Activated CD8-positive, alpha-beta memory T cell treated with anti-CD3 and anti-CD28 coated beads, Interleukin-2, amount 50 U/mL, for 24 hours (primary cell): ENCODE measurements around the gene BAHCC1.

ENCODE experiments used
- DNase-seq: peaks from one replicate; pipeline ENCODE4 v3.0.0-alpha.2; 2020; ENCODE audit errors: extremely low read depth

Gene BAHCC1

GRCh38 chr17:81386646-81387099 lies 8.6 kb upstream of the BAHCC1 start:
- no peak for DNase-seq

- no peak for DNase-seq
Measured at GRCh38 chr17:81387100-81388090, 7.9 kb upstream of the BAHCC1 start.

DNA sequence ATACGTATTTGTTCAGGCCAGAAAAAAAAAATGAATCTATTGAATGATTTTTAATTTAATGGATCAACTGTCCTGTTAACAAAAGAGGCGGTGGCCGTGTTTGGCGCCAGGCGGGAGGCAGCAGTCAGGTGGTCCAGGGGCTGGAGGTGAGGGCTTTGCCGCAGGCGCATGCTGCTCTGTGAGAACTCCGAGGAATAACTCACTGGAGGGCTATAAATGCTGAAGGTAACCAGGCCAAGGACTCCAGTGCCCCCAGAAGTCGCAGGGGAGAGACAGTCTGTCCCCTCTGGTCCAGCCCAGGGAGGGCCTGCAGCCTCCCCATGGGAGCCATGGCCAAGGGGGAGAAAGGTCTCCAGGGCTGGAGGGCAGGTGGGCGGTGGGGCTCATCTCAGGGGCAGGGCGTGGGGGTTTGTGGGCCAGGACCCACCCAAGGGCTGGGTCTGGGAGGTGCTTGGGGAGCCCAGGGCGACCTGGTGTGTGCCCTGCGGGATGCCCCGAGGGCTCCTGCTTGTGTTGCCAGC lies 7.1 kb upstream of the BAHCC1 start:
- no peak for DNase-seq

GRCh38 chr17:81388612-81389367 lies 6.5 kb upstream of the BAHCC1 start:
- DNase-seq: no peak

DNA sequence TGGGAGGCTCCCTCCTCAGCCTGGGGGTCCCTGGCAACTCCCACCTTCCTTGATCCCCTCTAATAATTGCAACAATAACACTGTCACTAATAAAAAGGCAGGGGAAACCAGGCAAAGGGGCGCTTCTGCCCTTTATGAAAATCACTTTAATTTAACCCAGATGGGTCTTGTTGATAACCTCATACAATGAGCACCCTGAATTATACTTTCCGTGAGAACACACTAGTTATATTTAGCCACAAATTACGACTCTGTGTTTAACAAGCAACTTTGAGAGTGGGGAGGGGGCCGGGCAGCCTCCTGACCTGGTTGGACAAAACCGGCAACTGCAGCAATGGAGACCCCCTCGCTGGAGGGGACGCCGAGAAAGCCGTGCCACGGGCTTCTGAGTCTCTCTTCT lies 5.7 kb upstream of the BAHCC1 start:
- no peak for DNase-seq

DNA sequence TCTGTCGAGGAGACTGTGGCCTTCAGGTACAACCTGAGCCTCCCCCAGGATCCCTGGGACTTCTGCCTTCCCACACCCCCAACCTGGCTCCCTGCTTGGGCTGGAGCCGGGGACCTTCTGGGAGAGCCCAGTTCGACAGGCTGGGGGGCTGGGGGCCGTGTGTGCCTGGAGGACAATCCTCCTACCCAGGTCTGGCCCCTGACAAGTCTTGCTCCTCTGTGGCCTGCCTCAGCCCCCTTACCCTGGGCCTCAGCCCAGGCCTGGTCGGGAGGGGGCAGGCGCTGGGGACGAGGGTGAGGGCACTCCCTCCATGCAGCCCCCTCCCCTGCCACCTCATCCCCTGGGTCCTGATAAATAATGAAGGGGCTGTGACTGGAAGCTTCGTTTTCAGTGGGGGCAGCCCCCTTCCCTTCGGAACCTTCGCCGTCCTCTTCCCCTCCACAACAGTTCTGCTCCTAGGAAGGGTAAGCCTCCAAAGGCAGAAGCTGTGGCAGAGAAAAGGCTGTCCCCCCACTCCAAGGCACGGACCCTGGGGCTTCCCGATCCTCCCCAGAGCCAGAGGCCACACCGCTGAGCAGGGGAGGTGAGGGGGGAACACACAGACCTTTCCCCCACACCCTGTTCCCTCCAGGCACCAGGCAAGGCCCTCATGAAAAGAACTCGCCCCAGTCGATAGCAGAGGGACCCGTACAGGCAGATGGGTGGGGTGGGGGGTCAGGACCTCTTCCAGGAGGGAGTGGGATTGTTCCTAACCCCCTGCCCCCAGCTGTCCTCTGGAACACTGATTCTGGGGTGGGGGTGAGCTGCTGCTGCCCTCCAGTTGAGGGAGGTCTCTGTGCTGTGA lies 5.0 kb upstream of the BAHCC1 start:
- DNase-seq: no peak

GRCh38 chr17:81390873-81391255 lies 4.4 kb upstream of the BAHCC1 start:
- DNase-seq: no peak

DNA sequence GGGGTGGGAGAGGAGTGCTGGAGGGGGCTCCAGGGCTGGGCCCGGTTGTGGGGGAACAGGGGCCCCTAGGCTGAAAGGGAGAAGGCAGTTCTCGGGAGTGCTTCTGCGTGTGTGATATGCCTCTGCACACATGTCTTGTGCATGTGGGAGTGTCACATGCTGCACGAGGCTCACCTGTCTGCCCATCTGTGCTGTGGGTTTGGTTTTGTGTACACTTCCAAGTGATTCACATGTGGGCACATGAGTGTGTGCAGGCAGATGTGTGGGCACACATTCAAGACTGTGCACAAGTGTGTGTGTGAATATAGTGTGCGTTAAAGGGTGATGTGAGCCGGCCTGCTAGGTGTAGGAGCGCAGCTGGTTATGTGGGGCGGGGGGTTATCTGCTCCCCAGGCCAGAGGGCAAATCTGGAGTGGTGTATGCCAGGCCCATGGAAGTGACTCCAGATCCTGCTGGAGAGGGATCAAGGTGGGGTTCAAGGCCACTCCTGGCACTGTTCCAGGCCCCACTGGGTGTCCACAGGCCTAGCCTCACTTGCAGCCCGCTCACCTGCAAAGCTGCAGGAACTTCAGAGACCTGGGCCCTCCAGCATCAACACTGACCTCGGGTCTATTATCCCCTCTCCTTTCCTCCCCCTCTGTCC lies 3.8 kb upstream of the BAHCC1 start:
- DNase-seq: no peak

- DNase-seq: no peak
Measured at GRCh38 chr17:81391936-81392908, 3.0 kb upstream of the BAHCC1 start.

GRCh38 chr17:81392909-81393654 lies 2.2 kb upstream of the BAHCC1 start:
- DNase-seq: no peak

DNA sequence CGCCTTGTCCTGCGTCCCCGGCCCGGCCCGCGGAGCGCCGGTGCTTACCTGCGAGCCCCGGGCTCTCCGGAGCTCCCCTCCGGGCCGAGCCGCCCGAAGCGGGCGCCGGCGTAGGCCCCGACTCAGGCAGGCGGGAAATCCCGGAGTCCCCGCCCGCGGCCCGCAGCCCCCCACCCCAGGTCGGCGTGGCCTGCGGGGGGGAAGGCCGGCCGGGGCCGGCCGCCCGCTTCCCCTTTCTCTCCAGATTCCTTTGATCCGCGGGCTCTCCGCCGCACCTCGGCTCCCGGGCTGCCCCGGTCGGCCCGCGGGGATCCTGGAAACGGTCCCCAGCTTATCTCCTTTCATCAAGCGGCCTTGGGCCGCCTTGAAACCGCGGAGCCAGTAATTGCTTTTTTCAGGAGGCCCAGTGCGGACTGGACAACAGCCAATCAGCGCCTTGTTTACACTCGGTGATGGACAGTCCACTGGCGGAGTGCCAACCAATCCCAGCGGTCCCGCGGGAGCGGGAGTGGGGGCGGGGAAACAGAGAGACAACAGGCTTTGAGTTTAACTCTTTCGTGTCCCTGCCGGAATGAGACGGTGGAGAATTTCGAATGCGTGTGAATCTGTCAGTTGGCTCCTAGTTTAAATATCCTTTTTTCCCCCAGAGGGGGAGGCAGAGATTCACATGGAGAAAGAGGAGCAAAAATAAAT lies 1.4 kb upstream of the BAHCC1 start:
- DNase-seq: peak; percentile 39

DNA sequence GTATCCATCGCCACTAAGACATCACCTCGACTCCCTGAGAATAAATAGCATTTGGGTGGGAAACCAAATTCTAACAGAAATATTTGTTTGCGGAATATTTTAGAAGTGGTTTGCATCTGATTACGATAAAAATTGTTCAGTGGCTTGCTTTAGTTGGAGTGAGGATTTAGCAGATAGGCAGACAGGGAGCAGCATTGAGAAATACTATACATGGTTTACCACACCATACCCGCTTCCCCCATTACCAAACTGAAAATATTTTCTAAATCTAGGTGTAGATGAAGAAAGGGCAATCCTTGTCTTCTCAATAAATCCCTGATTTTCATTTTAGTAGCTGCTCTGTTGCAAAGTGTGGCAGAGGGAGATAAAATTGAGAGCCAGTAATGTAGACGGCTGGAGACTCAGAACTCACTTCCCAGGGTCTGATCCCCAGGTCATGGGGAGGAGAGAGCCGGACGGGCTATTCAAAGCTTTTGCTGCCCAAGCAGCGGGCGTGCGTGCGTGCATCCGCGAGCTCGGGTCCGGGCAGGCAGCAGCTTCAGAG lies 808 bp upstream of the BAHCC1 start:
- no peak for DNase-seq

DNA sequence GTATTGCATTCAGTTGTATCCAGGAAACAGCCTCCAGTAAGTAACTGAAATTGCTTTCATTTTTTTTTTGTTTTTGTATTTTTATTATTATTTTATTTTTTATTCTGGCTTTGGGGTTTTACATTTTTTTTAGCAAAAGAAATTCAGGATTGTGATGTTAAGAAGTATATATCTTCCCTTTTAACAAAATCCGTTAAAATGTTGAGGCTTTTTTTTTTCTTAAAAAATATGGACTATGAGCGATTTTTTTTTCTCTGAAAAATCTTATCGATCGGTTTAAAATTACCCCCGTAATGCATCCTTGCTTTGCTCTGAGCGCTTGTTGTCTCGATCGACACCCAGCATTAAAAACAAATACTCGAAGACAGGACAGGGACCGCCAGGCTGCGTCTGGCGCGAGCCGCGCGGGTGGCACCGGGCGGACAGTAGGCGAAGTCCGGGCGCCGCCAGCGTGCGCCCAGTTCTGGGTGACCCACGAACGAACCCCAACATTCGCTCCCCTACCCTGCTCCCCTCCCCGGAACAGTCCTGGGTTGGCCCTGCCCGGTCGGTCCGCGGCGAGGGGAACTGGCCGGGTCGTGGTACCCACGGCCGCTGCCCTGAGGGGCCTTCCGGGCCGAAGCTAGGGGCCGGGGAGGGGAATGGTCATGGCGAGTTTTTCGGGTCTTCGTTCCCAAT lies 482 bp downstream of the BAHCC1 start:
- DNase-seq: no peak

DNA sequence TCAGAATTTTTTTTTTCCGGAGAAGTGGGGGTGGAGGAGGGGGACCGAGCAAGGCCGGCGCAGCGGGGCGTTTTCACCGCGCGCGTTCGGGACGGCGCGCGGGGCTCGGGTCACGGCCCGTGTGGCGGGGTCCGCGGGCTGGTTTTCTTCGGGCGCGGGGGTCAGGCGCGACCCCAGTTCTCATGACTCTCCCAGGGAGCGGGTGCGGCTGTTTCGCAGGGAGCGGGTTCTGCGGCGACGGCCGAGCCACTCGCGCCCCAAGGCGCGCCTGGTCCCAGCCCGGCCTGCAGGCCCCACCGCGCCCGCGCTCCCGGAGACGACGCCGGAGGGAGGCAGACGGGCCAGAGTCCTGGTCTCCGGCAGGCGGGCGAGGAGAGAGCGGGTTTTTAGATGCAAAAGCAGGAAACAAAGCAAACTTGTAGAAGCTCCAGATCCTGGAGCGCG lies 1.0 kb downstream of the BAHCC1 start:
- no peak for DNase-seq

DNA sequence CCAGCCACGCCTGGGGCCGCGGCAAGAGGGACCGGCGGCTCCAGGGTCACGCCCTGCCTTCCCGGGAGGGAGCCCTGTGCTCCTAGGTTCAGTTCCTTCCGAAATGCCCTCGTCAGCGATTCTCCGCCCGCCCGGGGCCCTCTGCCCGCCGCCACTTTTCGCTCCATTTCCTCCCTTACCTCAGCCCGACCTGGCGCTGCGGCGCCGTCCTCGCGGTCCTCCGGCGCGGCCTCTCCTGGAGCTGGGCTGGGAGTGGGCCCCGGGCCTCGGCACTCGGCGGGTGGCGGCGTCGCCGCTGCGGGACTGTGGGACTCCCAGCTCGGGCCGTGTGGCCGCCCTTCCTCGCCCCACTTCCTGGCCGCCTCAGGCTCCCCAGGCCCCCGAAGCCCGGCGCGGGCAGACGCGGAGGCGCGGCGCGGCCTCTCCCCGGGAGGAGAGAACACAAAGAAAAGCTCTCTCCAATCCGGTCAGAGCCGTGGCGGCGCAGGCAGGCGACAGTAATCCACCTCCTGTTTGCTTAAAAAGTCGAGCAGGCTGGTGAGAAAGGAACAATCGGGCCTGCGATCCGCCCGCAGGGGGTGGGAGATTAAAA lies 1.6 kb downstream of the BAHCC1 start:
- DNase-seq: no peak

DNA sequence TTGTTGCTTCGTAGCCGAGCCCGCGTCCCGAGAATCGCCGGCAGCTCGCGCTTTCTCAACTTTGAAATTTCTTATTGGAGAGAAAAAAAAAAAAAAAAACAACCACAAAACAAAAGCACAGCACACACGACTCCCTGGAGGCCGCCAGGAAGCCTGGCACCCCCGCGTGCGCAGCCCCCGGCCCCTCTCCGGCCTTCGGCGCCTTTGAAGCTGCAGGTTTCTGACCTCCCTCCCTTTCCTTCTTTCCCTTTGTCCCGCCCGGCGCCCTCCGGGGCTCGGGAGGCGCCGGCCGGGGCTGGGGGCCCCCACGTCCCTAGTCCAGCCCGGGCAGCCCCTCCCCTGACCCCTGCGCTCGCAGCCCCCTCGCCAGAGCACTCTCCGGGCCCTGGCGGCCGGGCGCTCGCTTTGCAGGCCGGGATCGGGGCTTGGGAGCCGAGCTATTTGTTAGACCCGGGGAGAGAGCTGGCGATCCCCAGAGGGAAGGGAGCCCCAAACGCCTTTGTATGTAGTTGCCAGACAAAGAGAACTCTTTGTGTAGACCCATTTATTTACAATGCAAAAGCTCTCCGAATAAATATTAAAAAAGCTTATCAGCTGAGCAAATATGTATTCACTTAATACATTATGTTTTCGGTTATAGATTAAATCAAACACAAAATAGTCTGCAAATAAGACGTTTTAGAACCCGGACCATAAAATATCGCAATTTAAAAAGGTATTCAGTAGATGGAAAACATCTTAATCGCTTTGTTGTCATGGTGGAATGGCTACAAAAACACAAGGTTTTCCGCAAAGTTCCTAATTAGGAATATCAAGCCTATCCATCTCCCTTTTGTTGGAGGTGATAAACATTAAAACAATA lies 2.3 kb downstream of the BAHCC1 start:
- no peak for DNase-seq
